ENCODE data around the gene BHLHE23. TPM values are rescaled to one million over a fixed set of nuclear protein-coding genes. Genes with fewer than 3 reads are reported as not detected.

Gene BHLHE23
- not detected in 2 replicates for total RNA-seq

DNA sequence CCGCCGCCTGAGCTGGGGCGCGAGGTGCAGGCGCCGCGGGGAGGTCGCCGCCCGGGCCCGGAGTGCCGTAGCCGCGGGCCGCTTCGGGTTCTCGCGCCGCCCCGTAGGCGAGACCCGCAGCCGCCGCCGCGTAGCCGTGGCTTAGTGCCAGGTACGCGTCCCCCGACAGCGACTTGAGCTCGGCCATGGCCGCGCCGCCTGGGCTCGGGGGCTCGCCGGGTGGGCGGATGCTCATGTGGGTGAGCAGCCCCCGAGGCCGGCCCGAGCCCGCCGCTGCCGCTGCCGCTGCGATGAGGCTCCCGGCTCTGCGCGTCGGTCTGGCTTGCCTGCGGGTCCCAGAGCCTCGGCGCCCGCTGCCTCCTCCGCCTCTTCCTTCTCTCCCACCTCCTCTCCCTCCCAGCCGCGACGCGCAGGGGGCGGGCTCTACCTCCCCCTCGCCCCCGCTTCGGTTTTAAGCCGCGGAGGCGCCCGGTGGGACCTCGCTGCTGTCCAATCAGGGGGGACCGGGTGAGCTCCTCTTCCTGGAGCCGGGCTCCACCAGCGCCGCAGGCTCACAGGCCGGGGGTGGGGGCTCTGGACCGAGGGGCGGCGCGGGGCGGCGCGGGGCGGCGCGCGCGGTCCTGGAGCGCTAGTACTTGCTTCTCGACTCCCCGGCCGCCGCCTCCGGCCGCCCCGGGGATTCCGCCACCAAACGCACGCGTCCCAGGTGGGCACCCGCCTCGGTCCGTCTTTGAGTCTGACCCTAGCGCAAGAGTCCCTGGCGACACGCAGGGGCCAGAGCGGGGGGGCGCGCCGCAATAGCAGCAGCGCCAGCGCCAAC lies at the start of gene BHLHE23:
TSS of gene BHLHE23 (minus strand) at position 425 of the 820 bp plus-strand sequence. CDS start at position 235, 190 bp downstream.

Other genes with a start within 250 kb of the BHLHE23 start
- gene MRGBP, start 210.5 kb downstream of the BHLHE23 start, total RNA-seq: 19.5 and 19.8 TPM in 2 replicates
- gene OGFR, start 202.1 kb downstream of the BHLHE23 start, total RNA-seq: 31.4 and 59.0 TPM in 2 replicates
- gene COL9A3, start 189.9 kb downstream of the BHLHE23 start, total RNA-seq: 0.15 and 1.2 TPM in 2 replicates
- 19.0 and 20.5 TPM in 2 replicates for gene TCFL5, start 145.1 kb downstream of the BHLHE23 start, total RNA-seq
- gene DIDO1, start 80.5 kb downstream of the BHLHE23 start, total RNA-seq: 44.0 and 47.1 TPM in 2 replicates
- 26.6 and 32.4 TPM in 2 replicates for gene GID8, start 68.8 kb downstream of the BHLHE23 start, total RNA-seq
- gene SLC17A9, start 54.3 kb downstream of the BHLHE23 start, total RNA-seq: 4.8 and 7.4 TPM in 2 replicates
- gene YTHDF1, start 209.2 kb upstream of the BHLHE23 start, total RNA-seq: 19.3 and 26.1 TPM in 2 replicates
- gene BIRC7, start 228.9 kb upstream of the BHLHE23 start, total RNA-seq: 0.17 TPM in 1 of 2 replicates, not detected in the other
- not detected in 2 replicates for gene NKAIN4, start 247.5 kb upstream of the BHLHE23 start, total RNA-seq

Data from smooth muscle cell of trachea (primary cell).